ENCODE measurements around the gene CAV3. TPM values are rescaled to one million over a fixed set of nuclear protein-coding genes. Genes with fewer than 3 reads are reported as not detected.

CAV3 gene
- total RNA-seq, 1 experiment from 2014 or later, result not detected

DNA sequence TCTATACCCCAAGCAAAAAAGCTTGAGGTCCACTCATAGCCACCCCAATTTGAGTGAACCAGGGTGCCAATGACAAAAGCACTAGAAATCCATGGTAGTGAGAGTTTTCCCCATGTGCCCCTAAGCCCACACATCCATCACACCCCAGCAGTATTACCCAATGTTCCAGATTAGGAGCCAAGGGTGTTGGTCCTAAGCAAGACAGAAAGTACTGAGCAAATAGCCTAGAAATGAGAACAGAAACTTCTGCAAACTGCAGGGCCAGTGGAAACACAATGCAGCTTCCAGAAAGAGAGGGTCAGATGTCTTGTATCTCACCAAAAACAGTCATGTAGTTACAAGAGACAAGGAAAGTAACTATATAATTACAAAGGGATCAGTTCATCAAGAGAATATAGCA is 46.7 kb downstream of the CAV3 start:
- ATAC-seq, result no peak
- POLR2A ChIA-PET (ENCODE audit: unreplicated experiment), result no interaction called here

DNA sequence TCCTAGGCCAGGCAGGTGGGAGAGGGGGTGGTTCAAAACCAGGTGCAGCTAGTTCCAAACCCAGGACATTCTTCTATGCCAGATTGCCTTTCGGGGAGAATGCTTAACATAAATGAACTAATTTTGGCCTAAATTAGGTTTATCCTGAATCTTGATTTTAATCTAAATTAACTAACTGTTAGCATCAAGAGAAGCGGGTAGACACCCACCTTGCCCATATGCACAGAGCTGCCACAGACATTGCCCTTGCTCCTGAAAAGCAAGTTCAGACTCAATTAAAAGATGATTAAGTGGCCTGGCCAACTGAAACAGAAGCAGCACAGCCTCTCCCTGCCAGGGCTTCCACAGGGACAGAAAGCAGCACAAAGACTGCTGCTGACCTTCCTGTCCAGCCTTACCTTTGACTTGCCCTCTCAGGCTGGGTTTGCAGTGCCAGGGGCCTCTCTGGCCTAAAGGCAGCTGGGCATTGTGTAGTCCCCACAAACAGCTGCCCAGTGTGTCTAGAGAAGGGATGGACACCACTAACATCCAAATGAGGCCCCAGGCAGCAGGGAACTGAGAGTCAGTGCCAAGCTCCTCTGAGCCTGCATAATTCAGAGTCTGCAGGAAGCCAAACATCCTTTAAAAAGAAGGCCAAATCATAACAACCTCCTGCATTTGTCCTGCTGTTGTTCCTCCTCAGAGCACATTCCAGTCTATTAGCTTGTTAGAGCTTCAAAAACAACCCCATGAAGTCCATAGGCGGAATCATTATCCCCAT is 51.3 kb downstream of the CAV3 start:
- H2AFZ ChIP-seq (ENCODE audit: low read length), result no peak overlapping the region
- no peaks in the 10 kb centered on the region for H3K4me1 ChIP-seq (ENCODE audit: insufficient read depth, low read length)
- ChIA-PET POLR2A (ENCODE audit: unreplicated experiment) (no interaction called here), CTCF (no interaction called here)
- no peaks in the 10 kb centered on the region for H3F3A ChIP-seq (ENCODE audit: low read length, unreplicated experiment)
- H3K27me3 ChIP-seq (ENCODE audit: low read length), result no peaks in the 10 kb centered on the region
- no peak overlapping the region for H3K27ac ChIP-seq (ENCODE audit: low read length)
- TF ChIP-seq EZH2phosphoT487 (IDR thresholded peaks at IDR 0.05; ENCODE audit: borderline replicate concordance, low read length) (no peak), EZH2 (IDR thresholded peaks at IDR 0.05; ENCODE audit: low read length, unreplicated experiment) (no peak)
- TF ChIP-seq, protein P1, sequence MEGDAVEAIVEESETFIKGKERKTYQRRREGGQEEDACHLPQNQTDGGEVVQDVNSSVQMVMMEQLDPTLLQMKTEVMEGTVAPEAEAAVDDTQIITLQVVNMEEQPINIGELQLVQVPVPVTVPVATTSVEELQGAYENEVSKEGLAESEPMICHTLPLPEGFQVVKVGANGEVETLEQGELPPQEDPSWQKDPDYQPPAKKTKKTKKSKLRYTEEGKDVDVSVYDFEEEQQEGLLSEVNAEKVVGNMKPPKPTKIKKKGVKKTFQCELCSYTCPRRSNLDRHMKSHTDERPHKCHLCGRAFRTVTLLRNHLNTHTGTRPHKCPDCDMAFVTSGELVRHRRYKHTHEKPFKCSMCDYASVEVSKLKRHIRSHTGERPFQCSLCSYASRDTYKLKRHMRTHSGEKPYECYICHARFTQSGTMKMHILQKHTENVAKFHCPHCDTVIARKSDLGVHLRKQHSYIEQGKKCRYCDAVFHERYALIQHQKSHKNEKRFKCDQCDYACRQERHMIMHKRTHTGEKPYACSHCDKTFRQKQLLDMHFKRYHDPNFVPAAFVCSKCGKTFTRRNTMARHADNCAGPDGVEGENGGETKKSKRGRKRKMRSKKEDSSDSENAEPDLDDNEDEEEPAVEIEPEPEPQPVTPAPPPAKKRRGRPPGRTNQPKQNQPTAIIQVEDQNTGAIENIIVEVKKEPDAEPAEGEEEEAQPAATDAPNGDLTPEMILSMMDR (conservative IDR thresholded peaks at IDR 0.05; ENCODE audit: low read depth, low read length), result no peak
- no peaks in the 10 kb centered on the region for H3K36me3 ChIP-seq (ENCODE audit: low read depth, low read length)
- no TSS peak for BruUV-seq (replicated peaks)
- H4K20me1 ChIP-seq (ENCODE audit: low read length), result no peaks in the 10 kb centered on the region
- DNase-seq, result no peak
- H3K9ac ChIP-seq (ENCODE audit: low read length), result no peak overlapping the region
- H3K9me2 ChIP-seq (replicated peaks; ENCODE audit: low read length), result no peaks in the 10 kb centered on the region
- no peak for ATAC-seq
- intact Hi-C loops (cut with micrococcal nuclease), result no loop called here
- no peak overlapping the region for H3K4me2 ChIP-seq (ENCODE audit: low read length)
- no peaks in the 10 kb centered on the region for H3K9me3 ChIP-seq (ENCODE audit: low read length)
- no peaks in the 10 kb centered on the region for H3K79me2 ChIP-seq (ENCODE audit: low read length)
- H3K4me3 ChIP-seq (ENCODE audit: low read length), result no peak overlapping the region

More for the DNA sequence above, 46.7 kb downstream of the CAV3 start:
- Histone ChIP-seq H3K4me1 (ENCODE audit: insufficient read depth, low read length) (no peaks in the 10 kb centered on the region), H3K27ac (ENCODE audit: low read length) (no peak overlapping the region), H3F3A (ENCODE audit: low read length, unreplicated experiment) (no peaks in the 10 kb centered on the region), H4K20me1 (ENCODE audit: low read length) (no peaks in the 10 kb centered on the region), H3K4me2 (ENCODE audit: low read length) (no peak overlapping the region), H3K9me2 (replicated peaks; ENCODE audit: low read length) (no peaks in the 10 kb centered on the region), H3K36me3 (ENCODE audit: low read depth, low read length) (no peaks in the 10 kb centered on the region), H3K27me3 (ENCODE audit: low read length) (no peaks in the 10 kb centered on the region), H3K4me3 (ENCODE audit: low read length) (no peak overlapping the region), H3K79me2 (ENCODE audit: low read length) (no peaks in the 10 kb centered on the region), H3K9me3 (ENCODE audit: low read length) (no peaks in the 10 kb centered on the region), H2AFZ (ENCODE audit: low read length) (no peak overlapping the region), H3K9ac (ENCODE audit: low read length) (no peak overlapping the region)
- intact Hi-C loops (cut with micrococcal nuclease), result no loop called here
- TF ChIP-seq, protein P1 (conservative IDR thresholded peaks at IDR 0.05; ENCODE audit: low read depth, low read length), result no peak
- TF ChIP-seq EZH2phosphoT487 (IDR thresholded peaks at IDR 0.05; ENCODE audit: borderline replicate concordance, low read length), result no peak
- no peak for TF ChIP-seq EZH2 (IDR thresholded peaks at IDR 0.05; ENCODE audit: low read length, unreplicated experiment)
- CTCF ChIA-PET, result no interaction called here
- no TSS peak for BruUV-seq (replicated peaks)
- no peak for DNase-seq

DNA sequence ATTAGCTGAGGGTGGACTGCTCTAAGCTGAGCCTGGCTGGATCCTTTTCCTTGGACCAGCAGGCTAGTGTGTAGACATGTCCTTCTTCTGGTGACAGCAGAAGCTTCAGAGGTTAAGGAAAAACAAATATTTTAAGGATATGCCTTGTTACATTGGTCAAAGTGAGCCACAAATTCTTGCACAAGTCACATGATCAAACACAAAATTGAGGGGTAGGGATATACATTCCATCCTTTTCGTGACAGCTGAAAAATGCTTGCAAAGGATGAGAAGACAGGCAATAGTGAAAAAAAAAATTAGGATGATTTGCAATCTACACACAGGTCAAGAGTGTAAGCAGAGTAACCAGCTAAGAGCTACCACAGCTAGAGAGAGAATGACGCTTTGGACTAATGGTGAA is 56.9 kb downstream of the CAV3 start:
- no TSS peak for BruUV-seq (replicated peaks)
- ChIA-PET CTCF (no interaction called here), POLR2A (ENCODE audit: unreplicated experiment) (no interaction called here)
- Histone ChIP-seq H3F3A (ENCODE audit: low read length, unreplicated experiment) (no peaks in the 10 kb centered on the region), H2AFZ (ENCODE audit: low read length) (no peak overlapping the region), H3K27me3 (ENCODE audit: low read length) (no peaks in the 10 kb centered on the region), H4K20me1 (ENCODE audit: low read length) (no peaks in the 10 kb centered on the region), H3K4me2 (ENCODE audit: low read length) (no peak overlapping the region), H3K4me3 (ENCODE audit: low read length) (no peak overlapping the region), H3K79me2 (ENCODE audit: low read length) (no peaks in the 10 kb centered on the region), H3K4me1 (ENCODE audit: insufficient read depth, low read length) (peaks cover 3% of the 10 kb centered on the region; the same call in 1 of the 2 replicates), H3K36me3 (ENCODE audit: low read depth, low read length) (no peaks in the 10 kb centered on the region), H3K27ac (ENCODE audit: low read length) (no peak overlapping the region), H3K9ac (ENCODE audit: low read length) (no peak overlapping the region), H3K9me3 (ENCODE audit: low read length) (no peaks in the 10 kb centered on the region), H3K9me2 (replicated peaks; ENCODE audit: low read length) (no peaks in the 10 kb centered on the region)
- intact Hi-C loops (cut with micrococcal nuclease), result no loop called here
- no peak for DNase-seq
- TF ChIP-seq, protein P1 (conservative IDR thresholded peaks at IDR 0.05; ENCODE audit: low read depth, low read length), result no peak
- no peak for TF ChIP-seq EZH2 (IDR thresholded peaks at IDR 0.05; ENCODE audit: low read length, unreplicated experiment)
- TF ChIP-seq EZH2phosphoT487 (IDR thresholded peaks at IDR 0.05; ENCODE audit: borderline replicate concordance, low read length), result no peak
- ATAC-seq, result no peak
